ENCODE data around the gene PTTG1IP. TPM values are rescaled to one million over a fixed set of nuclear protein-coding genes. Genes with fewer than 3 reads are reported as not detected.
A peak's percentile ranks its signal among the peaks of the same experiment; 100 is the strongest.

PTTG1IP gene
- total RNA-seq, 2 donors from 2014 or later: 284 to 303 TPM

DNA sequence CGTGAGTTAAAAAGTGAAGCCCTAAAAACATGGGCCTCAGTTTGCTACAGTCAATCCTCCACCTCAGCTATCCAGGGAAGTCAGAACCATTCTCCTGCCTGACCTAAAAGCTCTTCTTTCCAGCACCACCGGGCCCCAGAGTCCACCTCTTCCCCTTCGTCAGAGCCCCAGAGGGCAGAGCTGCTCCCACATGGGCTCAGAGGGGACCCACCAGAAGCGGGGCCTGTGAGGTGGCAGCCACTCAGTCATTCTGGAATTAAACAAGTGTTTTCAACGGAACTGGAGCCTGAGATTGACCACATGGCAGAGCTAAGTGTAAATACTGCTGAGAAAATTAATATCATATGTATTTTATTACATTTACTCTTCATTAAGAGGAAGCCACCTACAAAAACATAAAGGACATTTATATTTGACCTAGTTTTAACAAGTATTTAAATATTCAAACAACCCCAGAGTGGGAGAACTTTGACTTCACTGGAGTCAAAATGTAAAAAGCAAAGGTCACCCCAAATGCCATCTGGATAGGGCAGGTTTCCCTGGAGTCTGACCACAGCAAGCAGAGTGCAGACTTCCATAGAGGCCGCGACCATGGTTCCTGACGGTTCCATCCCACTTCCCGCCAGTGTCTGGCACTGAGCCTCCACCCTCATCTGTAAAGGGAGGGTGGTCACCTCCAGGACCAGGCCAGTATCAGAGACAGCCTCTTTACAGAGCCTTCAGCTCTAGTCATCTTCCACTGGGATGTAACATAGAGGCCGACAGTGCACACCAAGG lies 57.5 kb downstream of the PTTG1IP start:
- no peak for TF ChIP-seq CTCF (IDR thresholded peaks at IDR 0.05)
- H3K27me3 ChIP-seq: no peaks in the 10 kb centered on the region
- DNase-seq (ENCODE audit: low spot score): no peak
- peaks cover 6% of the 10 kb centered on the region for H3K36me3 ChIP-seq
- no peaks in the 10 kb centered on the region for H3K9me3 ChIP-seq
- peaks cover 0 to 41% of the 10 kb centered on the region in 2 donors for H3K4me1 ChIP-seq
- H3K4me3 ChIP-seq: no peak overlapping the region
- H3K27ac ChIP-seq: peak overlapping the region in 1 of 2 donors; percentile 27

DNA sequence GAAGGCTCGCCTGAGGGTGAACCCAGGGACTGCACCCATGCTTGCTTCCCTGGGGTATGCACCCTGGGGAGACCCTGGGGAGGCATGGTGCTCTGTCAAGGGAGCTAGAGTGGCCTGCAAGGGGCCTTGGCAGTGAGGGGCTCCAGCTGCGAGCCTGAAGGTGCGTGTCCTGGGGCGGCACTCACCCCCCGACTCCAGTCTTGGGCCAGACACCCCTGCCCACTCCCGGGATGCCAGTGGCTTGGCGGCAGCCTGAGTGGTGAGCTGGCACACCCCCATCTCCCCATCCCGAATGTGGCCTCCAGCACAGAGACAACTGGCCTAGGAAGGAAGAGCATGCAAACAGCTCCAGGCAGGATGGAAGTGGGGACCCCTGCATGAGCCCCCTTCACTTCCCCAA lies 58.3 kb downstream of the PTTG1IP start:
- Histone ChIP-seq H3K9me3 (no peaks in the 10 kb centered on the region), H3K4me3 (no peak overlapping the region), H3K4me1 (peaks cover 0 to 41% of the 10 kb centered on the region in 2 donors), H3K27me3 (no peaks in the 10 kb centered on the region), H3K27ac (peak overlapping the region in 1 of 2 donors; percentile 0), H3K36me3 (peaks cover 10% of the 10 kb centered on the region)
- DNase-seq (ENCODE audit: low spot score): no peak
- no peak for TF ChIP-seq CTCF (IDR thresholded peaks at IDR 0.05)

GRCh38 chr21:44814498-44815023 lies 58.9 kb downstream of the PTTG1IP start:
- DNase-seq (ENCODE audit: low spot score): no peak
- Histone ChIP-seq H3K4me1 (peaks cover 0 to 41% of the 10 kb centered on the region in 2 donors), H3K27me3 (no peaks in the 10 kb centered on the region), H3K4me3 (no peak overlapping the region), H3K27ac (peak overlapping the region; percentile 0 to 41), H3K36me3 (peaks cover 11% of the 10 kb centered on the region), H3K9me3 (no peaks in the 10 kb centered on the region)
- no peak for TF ChIP-seq CTCF (IDR thresholded peaks at IDR 0.05)

- H3K4me3 ChIP-seq: no peak overlapping the region
- no peak overlapping the region for H3K27ac ChIP-seq
- H3K9me3 ChIP-seq: no peaks in the 10 kb centered on the region
- peaks cover 16% of the 10 kb centered on the region for H3K36me3 ChIP-seq
- no peak for TF ChIP-seq CTCF (IDR thresholded peaks at IDR 0.05)
- peaks cover 0 to 39% of the 10 kb centered on the region in 2 donors for H3K4me1 ChIP-seq
- DNase-seq (ENCODE audit: low spot score): no peak
- no peaks in the 10 kb centered on the region for H3K27me3 ChIP-seq
Observed at GRCh38 chr21:44813727-44814126, 59.8 kb downstream of the PTTG1IP start.

DNA sequence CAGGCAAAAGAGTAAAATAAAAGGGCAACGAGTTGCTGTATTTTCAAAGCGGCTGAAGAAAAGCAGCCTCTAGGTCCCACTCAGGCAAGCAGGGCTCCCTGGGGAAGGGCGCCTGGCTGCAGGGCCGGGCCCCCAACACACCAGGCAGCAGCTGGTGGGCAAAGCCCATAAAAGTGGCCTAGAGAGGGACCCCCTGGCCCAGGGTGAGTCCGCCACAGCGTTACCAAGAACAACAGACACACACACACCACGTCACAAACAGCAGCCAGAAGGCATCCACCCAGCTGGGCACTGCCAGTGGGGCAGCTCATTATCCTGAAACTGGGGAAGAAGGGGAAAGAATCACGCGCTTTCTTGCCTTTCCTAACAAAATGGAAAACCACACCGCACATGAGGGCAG lies 60.3 kb downstream of the PTTG1IP start:
- Histone ChIP-seq H3K4me3 (no peak overlapping the region), H3K36me3 (peaks cover 22% of the 10 kb centered on the region), H3K4me1 (peaks cover 0 to 33% of the 10 kb centered on the region in 2 donors), H3K27me3 (no peaks in the 10 kb centered on the region), H3K9me3 (no peaks in the 10 kb centered on the region), H3K27ac (no peak overlapping the region)
- TF ChIP-seq CTCF (IDR thresholded peaks at IDR 0.05): no peak
- DNase-seq (ENCODE audit: low spot score): no peak
